Endothelial cell of umbilical vein (primary cell): ENCODE data around the gene UBAC1.

Experiments used
- EZH2 ChIP-seq: IDR thresholded peaks from 2 replicates; pipeline ENCODE4 v1.6.1; 2012; ENCODE audit warnings: borderline replicate concordance, low read depth, mild to moderate bottlenecking, moderate library complexity, low read length, inconsistent platforms; ENCODE audit not compliant: severe bottlenecking
- GATA2 ChIP-seq: IDR thresholded peaks from 2 replicates; pipeline ENCODE4 v1.7.0; 2011; ENCODE audit warnings: low read depth, mild to moderate bottlenecking, moderate library complexity, mixed read lengths, low read length; ENCODE audit not compliant: insufficient read length, insufficient read depth
- JUN ChIP-seq: IDR thresholded peaks from 2 replicates; pipeline ENCODE4 v1.6.1; 2011; ENCODE audit warnings: borderline replicate concordance, low read depth; ENCODE audit not compliant: insufficient read length, insufficient read depth
- MYC ChIP-seq: IDR thresholded peaks from one replicate; pipeline ENCODE4 v1.6.1; 2011; ENCODE audit warnings: mild to moderate bottlenecking, low read depth, low read length
- POLR2A ChIP-seq: IDR thresholded peaks from 2 replicates; pipeline ENCODE4 v1.6.1; 2012; ENCODE audit warnings: low read depth, mild to moderate bottlenecking, control low read depth, low read length
- POLR2AphosphoS5 ChIP-seq: IDR thresholded peaks from 2 replicates; pipeline ENCODE4 v1.6.1; 2012; ENCODE audit warnings: low read depth, mild to moderate bottlenecking, control low read depth, low read length, moderate library complexity; ENCODE audit not compliant: insufficient read depth
- TF ChIP-seq, protein P1 (sequence below), 2 donors: IDR thresholded peaks; 1 replicate in 1 of 2; 2 replicates in 1 of 2; pipeline ENCODE4 v1.5.1; 2011; ENCODE audit warnings: low read length in 2 of 2, mild to moderate bottlenecking in 2 of 2, moderate library complexity in 2 of 2, control low read depth in 1 of 2, inconsistent platforms in 1 of 2, low read depth in 1 of 2; ENCODE audit not compliant: insufficient read depth in 1 of 2; ENCODE audit errors: extremely low read depth in 1 of 2
- TF ChIP-seq, protein P2 (sequence below): IDR thresholded peaks from 2 replicates; pipeline ENCODE4 v1.6.1; 2011; ENCODE audit not compliant: insufficient read depth, insufficient read length

DNA sequence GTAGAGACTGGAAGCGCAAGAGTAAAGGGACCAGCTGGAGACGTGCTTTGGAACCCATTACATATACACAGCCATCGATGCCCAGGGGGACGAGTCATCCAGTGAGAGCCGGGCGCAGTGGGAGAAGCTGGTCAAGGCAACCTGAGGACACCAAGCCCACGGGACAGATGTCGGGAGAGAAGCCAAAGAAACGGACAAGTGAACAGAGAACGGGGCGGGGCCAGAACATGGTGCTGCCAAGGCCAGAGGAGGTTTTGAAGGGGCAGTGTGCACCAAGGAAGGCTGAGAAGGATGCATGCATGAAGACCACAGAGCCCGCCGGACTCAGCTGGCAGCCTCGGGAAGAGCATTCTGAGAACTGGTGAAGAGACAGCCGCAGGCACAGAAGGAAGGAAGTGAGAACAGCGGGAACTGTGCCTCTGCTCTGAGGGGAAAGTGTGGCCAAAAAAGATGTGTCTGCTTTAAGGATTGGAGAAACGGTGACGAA is 74.1 kb downstream of the UBAC1 start:
- TF ChIP-seq, protein P1, sequence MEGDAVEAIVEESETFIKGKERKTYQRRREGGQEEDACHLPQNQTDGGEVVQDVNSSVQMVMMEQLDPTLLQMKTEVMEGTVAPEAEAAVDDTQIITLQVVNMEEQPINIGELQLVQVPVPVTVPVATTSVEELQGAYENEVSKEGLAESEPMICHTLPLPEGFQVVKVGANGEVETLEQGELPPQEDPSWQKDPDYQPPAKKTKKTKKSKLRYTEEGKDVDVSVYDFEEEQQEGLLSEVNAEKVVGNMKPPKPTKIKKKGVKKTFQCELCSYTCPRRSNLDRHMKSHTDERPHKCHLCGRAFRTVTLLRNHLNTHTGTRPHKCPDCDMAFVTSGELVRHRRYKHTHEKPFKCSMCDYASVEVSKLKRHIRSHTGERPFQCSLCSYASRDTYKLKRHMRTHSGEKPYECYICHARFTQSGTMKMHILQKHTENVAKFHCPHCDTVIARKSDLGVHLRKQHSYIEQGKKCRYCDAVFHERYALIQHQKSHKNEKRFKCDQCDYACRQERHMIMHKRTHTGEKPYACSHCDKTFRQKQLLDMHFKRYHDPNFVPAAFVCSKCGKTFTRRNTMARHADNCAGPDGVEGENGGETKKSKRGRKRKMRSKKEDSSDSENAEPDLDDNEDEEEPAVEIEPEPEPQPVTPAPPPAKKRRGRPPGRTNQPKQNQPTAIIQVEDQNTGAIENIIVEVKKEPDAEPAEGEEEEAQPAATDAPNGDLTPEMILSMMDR (IDR thresholded peaks at IDR 0.05; ENCODE audit: extremely low read depth in 1 of 2, insufficient read depth in 1 of 2, low read depth in 1 of 2, low read length in 2 of 2) = no peak
- TF ChIP-seq POLR2AphosphoS5 (no peak), POLR2A (no peak), EZH2 (no peak), JUN (no peak), GATA2 (no peak), MYC (no peak)
- TF ChIP-seq, protein P2, sequence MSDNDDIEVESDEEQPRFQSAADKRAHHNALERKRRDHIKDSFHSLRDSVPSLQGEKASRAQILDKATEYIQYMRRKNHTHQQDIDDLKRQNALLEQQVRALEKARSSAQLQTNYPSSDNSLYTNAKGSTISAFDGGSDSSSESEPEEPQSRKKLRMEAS = no peak
